Measurements from ENCODE around the gene SNRNP70.
A peak's percentile ranks its signal among the peaks of the same experiment; 100 is the strongest.
"Not testable (repeated sequence)": the region's sequence is repeated elsewhere in the genome, so short reads cannot be mapped to it uniquely, and the experiment has no call there.

The SNRNP70 gene

GRCh38 chr19:49056101-49056901 is 28.9 kb upstream of the SNRNP70 start:
- CTCF ChIA-PET, result interaction anchor here (0.6 to 1.3 kb wide), 6 partner anchors 14 to 143 kb away, joined by 3 to 7 read pairs (median 3); partner anchors contain the start of gene LIN7B
- POLR2A ChIA-PET, result no interaction called here
- TF ChIP-seq, protein P1, sequence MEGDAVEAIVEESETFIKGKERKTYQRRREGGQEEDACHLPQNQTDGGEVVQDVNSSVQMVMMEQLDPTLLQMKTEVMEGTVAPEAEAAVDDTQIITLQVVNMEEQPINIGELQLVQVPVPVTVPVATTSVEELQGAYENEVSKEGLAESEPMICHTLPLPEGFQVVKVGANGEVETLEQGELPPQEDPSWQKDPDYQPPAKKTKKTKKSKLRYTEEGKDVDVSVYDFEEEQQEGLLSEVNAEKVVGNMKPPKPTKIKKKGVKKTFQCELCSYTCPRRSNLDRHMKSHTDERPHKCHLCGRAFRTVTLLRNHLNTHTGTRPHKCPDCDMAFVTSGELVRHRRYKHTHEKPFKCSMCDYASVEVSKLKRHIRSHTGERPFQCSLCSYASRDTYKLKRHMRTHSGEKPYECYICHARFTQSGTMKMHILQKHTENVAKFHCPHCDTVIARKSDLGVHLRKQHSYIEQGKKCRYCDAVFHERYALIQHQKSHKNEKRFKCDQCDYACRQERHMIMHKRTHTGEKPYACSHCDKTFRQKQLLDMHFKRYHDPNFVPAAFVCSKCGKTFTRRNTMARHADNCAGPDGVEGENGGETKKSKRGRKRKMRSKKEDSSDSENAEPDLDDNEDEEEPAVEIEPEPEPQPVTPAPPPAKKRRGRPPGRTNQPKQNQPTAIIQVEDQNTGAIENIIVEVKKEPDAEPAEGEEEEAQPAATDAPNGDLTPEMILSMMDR (IDR thresholded peaks at IDR 0.05; ENCODE audit: control extremely low read depth, extremely low read depth, low read depth, missing control alignments), result peak; percentile 9
- peak; percentile 84 for DNase-seq (ENCODE audit: extremely low spot score)

DNA sequence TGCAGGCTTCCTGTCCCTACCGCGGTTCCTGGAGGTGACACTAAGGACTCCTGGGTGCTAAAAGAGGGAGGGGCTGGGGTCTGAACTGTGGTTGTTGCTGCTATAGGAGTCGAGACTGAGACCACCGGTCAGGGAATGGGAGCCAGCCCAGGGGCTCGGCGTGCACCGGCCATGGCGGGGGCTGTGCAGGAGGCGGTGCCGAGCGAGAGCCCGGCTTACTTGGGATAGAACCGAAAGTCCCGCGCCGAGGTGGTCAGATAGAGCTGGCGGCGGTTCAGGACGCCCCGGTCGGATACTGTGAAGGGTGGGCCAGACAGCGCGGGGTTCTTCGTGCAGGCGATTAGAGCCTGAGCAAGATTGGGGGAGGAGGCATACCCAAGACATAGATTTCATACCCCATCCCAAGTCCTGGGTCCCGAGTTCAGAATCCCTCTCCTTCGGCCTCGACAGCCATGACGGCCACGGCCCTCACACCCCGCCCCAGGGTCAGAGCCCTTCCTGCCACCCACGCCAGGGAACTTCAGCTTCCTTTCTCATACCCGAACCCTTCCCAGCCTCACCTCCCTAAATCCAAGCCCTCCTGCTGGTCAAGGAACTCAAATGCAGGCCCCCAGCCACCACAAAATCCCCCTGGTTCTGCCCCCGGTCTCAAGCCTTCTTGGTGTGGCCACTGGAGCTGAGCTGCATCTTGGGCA is 28.2 kb upstream of the SNRNP70 start:
- DNase-seq (ENCODE audit: extremely low spot score); POLR2A ChIA-PET: not testable (repeated sequence)
- CTCF ChIA-PET, result interaction anchor here (0.6 to 1.9 kb wide), 9 partner anchors 13 to 142 kb away, joined by 3 to 7 read pairs (median 3); partner anchors contain the start of gene LIN7B

DNA sequence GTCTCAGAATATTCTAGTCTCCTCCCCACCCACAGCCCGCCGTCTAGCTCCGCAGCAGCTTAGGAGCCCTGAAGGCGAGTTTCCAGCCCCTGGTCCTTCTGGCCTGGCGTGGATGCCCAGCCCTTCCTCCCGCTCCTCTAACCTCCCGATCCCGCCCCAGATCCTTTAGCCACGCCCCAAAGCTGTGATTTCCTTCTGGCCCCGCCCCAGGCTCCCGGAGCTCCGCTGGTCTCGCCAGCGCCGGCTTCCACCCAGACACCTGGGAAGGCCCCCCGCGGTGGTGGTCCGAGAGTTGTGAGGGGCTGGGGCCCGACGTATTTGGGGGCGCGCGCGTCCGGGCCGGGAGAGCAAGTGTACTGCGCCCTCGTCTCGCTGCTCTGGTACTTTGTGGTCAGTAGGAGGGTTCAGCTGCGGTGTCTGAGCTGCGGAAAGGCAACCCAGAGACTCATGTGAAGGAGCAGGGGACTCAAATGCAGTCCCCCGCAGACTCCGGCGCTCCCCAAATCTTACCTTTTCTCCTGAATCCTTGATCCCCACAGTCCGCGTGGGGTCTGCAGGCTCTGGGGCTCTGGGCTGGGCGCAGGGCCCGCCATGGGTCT is 27.5 kb upstream of the SNRNP70 start, which contains the start of gene CGB7:
TSS of gene CGB7 (minus strand) at position 114 of the 599 bp plus-strand sequence. CDS start 2,374 bp downstream, outside the sequence.
- TF ChIP-seq, protein P1 (IDR thresholded peaks at IDR 0.05; ENCODE audit: control extremely low read depth, extremely low read depth, low read depth, missing control alignments), result no peak
- no peak for DNase-seq (ENCODE audit: extremely low spot score)
- ChIA-PET CTCF (interaction anchor here (1.2 to 1.9 kb wide), 4 partner anchors 20 to 89 kb away, joined by 3 to 7 read pairs (median 4); no protein-coding TSS in a partner anchor), POLR2A (no interaction called here)

GRCh38 chr19:49058562-49058961 is 26.7 kb upstream of the SNRNP70 start:
- TF ChIP-seq, protein P1 (IDR thresholded peaks at IDR 0.05; ENCODE audit: control extremely low read depth, extremely low read depth, low read depth, missing control alignments), result no peak
- CTCF ChIA-PET, result interaction anchor here (1.0 to 1.9 kb wide), 4 partner anchors 24 to 140 kb away, joined by 4 to 7 read pairs (median 4); no protein-coding TSS in a partner anchor

GRCh38 chr19:49059053-49059452 is 26.2 kb upstream of the SNRNP70 start:
- TF ChIP-seq, protein P1 (IDR thresholded peaks at IDR 0.05; ENCODE audit: control extremely low read depth, extremely low read depth, low read depth, missing control alignments), result no peak
- CTCF ChIA-PET, result interaction anchor here (0.9 to 2.8 kb wide), 4 partner anchors 11 to 140 kb away, joined by 3 to 13 read pairs (median 4); no protein-coding TSS in a partner anchor
- DNase-seq (ENCODE audit: extremely low spot score), result no peak
- POLR2A ChIA-PET, result no interaction called here

More at GRCh38 chr19:49058562-49058961, 26.7 kb upstream of the SNRNP70 start:
- POLR2A ChIA-PET, result interaction anchor here (0.5 kb wide), 1 partner anchor 62 kb away, joined by 3 read pairs; no protein-coding TSS in a partner anchor
- no peak for DNase-seq (ENCODE audit: extremely low spot score)

DNA sequence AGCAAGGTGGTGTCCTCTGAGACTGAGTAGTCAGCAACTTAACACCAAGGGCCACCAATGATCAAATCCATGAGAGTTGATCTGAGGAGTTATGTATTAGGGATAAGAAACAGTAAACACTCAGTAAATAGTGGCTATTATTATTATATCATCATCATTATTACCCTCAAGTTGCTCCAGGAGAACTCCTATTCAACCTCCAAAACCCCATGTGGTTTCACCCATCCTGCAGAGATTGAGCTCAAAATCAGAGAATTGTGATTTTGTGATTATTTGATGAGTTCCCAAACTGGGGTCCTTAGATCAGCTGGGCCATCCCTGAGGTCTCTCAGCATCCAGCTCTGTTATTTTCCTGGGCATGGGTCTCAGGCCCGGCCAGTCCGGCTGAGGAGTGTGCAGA is 24.3 kb upstream of the SNRNP70 start:
- CTCF ChIA-PET, result interaction anchor here (1.0 to 2.8 kb wide), 6 partner anchors 9 to 85 kb away, joined by 3 to 13 read pairs (median 6); partner anchors contain the start of gene KCNA7
- no peak for DNase-seq (ENCODE audit: extremely low spot score)
- TF ChIP-seq, protein P1 (IDR thresholded peaks at IDR 0.05; ENCODE audit: control extremely low read depth, extremely low read depth, low read depth, missing control alignments), result no peak
- POLR2A ChIA-PET, result no interaction called here
